ENCODE results near the gene KDM2A.

DNA sequence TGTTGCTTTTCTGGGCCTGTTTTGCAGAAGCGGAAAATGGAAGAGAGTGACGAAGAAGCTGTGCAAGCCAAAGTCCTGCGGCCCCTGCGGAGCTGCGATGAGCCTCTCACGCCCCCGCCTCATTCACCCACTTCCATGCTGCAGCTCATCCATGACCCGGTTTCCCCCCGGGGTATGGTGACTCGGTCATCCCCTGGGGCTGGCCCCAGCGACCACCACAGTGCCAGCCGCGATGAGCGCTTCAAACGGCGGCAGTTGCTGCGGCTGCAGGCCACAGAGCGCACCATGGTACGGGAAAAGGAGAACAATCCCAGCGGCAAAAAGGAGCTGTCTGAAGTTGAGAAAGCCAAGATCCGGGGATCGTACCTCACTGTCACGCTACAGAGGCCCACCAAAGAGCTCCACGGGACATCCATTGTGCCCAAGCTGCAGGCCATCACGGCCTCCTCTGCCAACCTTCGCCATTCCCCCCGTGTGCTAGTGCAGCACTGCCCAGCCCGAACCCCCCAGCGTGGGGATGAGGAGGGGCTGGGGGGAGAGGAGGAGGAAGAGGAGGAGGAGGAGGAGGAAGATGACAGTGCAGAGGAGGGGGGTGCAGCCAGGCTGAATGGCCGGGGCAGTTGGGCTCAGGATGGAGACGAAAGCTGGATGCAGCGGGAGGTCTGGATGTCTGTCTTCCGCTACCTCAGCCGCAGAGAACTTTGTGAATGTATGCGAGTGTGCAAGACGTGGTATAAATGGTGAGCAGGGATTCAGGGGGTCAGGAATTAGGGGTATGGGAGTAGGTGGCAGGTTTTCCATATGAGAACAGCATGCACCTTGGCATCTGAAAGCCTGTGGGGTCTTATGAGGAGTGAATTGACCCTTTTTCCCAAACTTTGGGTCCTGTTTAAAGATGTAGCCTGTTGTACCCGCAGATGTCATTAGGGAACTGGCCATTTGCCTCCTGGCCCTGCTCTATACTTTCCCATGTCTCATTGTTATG, 131.3 kb downstream of the KDM2A start:
- TF ChIP-seq, protein P1, sequence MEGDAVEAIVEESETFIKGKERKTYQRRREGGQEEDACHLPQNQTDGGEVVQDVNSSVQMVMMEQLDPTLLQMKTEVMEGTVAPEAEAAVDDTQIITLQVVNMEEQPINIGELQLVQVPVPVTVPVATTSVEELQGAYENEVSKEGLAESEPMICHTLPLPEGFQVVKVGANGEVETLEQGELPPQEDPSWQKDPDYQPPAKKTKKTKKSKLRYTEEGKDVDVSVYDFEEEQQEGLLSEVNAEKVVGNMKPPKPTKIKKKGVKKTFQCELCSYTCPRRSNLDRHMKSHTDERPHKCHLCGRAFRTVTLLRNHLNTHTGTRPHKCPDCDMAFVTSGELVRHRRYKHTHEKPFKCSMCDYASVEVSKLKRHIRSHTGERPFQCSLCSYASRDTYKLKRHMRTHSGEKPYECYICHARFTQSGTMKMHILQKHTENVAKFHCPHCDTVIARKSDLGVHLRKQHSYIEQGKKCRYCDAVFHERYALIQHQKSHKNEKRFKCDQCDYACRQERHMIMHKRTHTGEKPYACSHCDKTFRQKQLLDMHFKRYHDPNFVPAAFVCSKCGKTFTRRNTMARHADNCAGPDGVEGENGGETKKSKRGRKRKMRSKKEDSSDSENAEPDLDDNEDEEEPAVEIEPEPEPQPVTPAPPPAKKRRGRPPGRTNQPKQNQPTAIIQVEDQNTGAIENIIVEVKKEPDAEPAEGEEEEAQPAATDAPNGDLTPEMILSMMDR (conservative IDR thresholded peaks at IDR 0.05): no peak
- TF ChIP-seq EZH2 (IDR thresholded peaks at IDR 0.05; ENCODE audit: low read depth): no peak
